Measurements from ENCODE around the gene EXOC3L1. TPM values are rescaled to one million over a fixed set of nuclear protein-coding genes. Genes with fewer than 3 reads are reported as not detected.

EXOC3L1 gene
- total and polyA plus RNA-seq, 2 of the 13 experiments (the other 11 are each of a cell fraction or from before 2014, with no cell fraction given) = 0.12 TPM; not detected in 1

GRCh38 chr16:67170949-67171649 lies 18.8 kb downstream of the EXOC3L1 start (continued):
- peak; percentile 67; the same call in 1 of the 2 replicates for TF ChIP-seq ZNF746 (CRISPR knock-in tag; IDR thresholded peaks at IDR 0.05)
- no peak for TF ChIP-seq HES4 (CRISPR knock-in tag; IDR thresholded peaks at IDR 0.05; ENCODE audit: borderline replicate concordance)
- no peak; the same call in 1 of the 2 replicates for TF ChIP-seq ERF (CRISPR knock-in tag; IDR thresholded peaks at IDR 0.05)
- peak; percentile 46 for TF ChIP-seq ASH2L (IDR thresholded peaks at IDR 0.05; ENCODE audit: insufficient read length, low read depth, low read length)
- TF ChIP-seq MYC (CRISPR knock-in tag; IDR thresholded peaks at IDR 0.05; ENCODE audit: borderline replicate concordance) = 0 out of 2 replicates have a peak, but pooled peaks have one; percentile 2
- TF ChIP-seq ZFP41 (CRISPR knock-in tag; IDR thresholded peaks at IDR 0.05; ENCODE audit: borderline replicate concordance) = no peak
- peak; percentile 78; the same call in 1 of the 2 replicates for TF ChIP-seq ZNF318 (CRISPR knock-in tag; IDR thresholded peaks at IDR 0.05)
- TF ChIP-seq ZBTB8A (CRISPR knock-in tag; IDR thresholded peaks at IDR 0.05; ENCODE audit: borderline replicate concordance, low read depth) = no peak
- no peak for TF ChIP-seq PLRG1 (conservative IDR thresholded peaks at IDR 0.05)
- no peak for TF ChIP-seq LRRFIP1 (CRISPR knock-in tag; conservative IDR thresholded peaks at IDR 0.05)
- TF ChIP-seq ZNF614 (CRISPR knock-in tag; IDR thresholded peaks at IDR 0.05; ENCODE audit: borderline replicate concordance) = 0 out of 2 replicates have a peak, but pooled peaks have one; percentile 25
- TF ChIP-seq, protein P1, sequence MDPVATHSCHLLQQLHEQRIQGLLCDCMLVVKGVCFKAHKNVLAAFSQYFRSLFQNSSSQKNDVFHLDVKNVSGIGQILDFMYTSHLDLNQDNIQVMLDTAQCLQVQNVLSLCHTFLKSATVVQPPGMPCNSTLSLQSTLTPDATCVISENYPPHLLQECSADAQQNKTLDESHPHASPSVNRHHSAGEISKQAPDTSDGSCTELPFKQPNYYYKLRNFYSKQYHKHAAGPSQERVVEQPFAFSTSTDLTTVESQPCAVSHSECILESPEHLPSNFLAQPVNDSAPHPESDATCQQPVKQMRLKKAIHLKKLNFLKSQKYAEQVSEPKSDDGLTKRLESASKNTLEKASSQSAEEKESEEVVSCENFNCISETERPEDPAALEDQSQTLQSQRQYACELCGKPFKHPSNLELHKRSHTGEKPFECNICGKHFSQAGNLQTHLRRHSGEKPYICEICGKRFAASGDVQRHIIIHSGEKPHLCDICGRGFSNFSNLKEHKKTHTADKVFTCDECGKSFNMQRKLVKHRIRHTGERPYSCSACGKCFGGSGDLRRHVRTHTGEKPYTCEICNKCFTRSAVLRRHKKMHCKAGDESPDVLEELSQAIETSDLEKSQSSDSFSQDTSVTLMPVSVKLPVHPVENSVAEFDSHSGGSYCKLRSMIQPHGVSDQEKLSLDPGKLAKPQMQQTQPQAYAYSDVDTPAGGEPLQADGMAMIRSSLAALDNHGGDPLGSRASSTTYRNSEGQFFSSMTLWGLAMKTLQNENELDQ (CRISPR knock-in tag; IDR thresholded peaks at IDR 0.05; ENCODE audit: borderline replicate concordance) = no peak; the same call in 1 of the 2 replicates
- 0 out of 2 replicates have a peak, but pooled peaks have one; percentile 79 for TF ChIP-seq FOXC1 (CRISPR knock-in tag; IDR thresholded peaks at IDR 0.05; ENCODE audit: borderline replicate concordance)
- TF ChIP-seq NFYC (CRISPR knock-in tag; IDR thresholded peaks at IDR 0.05) = peak; percentile 2

All from HepG2 (cell line).